ENCODE data around the gene CHCHD3. TPM values are rescaled to one million over a fixed set of nuclear protein-coding genes. Genes with fewer than 3 reads are reported as not detected.

The CHCHD3 gene
- total RNA-seq, 1 donor from 2014 or later, result 62.1 TPM

- Histone ChIP-seq H3K36me3 (ENCODE audit: control insufficient read depth, insufficient read depth, low read length) (no peaks in the 10 kb centered on the region), H3K4me3 (ENCODE audit: low read depth, low read length) (no peak overlapping the region), H3K27me3 (ENCODE audit: control insufficient read depth, insufficient read depth, low read length) (no peaks in the 10 kb centered on the region)
- FAIRE-seq, result no peak
- no peak for TF ChIP-seq CTCF (IDR thresholded peaks at IDR 0.05; ENCODE audit: insufficient read depth, low read length, severe bottlenecking)
- no peak for DNase-seq (ENCODE audit: low read depth)
Measured at GRCh38 chr7:133099633-133100286, 17.9 kb upstream of the CHCHD3 start.

GRCh38 chr7:133095119-133095671 lies 13.3 kb upstream of the CHCHD3 start:
- TF ChIP-seq CTCF (IDR thresholded peaks at IDR 0.05; ENCODE audit: insufficient read depth, low read length, severe bottlenecking), result no peak
- H3K27me3 ChIP-seq (ENCODE audit: control insufficient read depth, insufficient read depth, low read length), result no peaks in the 10 kb centered on the region
- no peak overlapping the region for H3K4me3 ChIP-seq (ENCODE audit: low read depth, low read length)
- no peaks in the 10 kb centered on the region for H3K36me3 ChIP-seq (ENCODE audit: control insufficient read depth, insufficient read depth, low read length)
- DNase-seq (ENCODE audit: low read depth), result no peak
- FAIRE-seq, result no peak

GRCh38 chr7:133091943-133092464 lies 10.1 kb upstream of the CHCHD3 start:
- DNase-seq (ENCODE audit: low read depth) (no peak), FAIRE-seq (no peak)
- no peaks in the 10 kb centered on the region for H3K36me3 ChIP-seq (ENCODE audit: control insufficient read depth, insufficient read depth, low read length)
- H3K27me3 ChIP-seq (ENCODE audit: control insufficient read depth, insufficient read depth, low read length), result no peaks in the 10 kb centered on the region
- TF ChIP-seq CTCF (IDR thresholded peaks at IDR 0.05; ENCODE audit: insufficient read depth, low read length, severe bottlenecking), result no peak
- no peak overlapping the region for H3K4me3 ChIP-seq (ENCODE audit: low read depth, low read length)

GRCh38 chr7:133082390-133082766 lies 488 bp upstream of the CHCHD3 start:
- FAIRE-seq (no peak), DNase-seq (ENCODE audit: low read depth) (no peak)
- Histone ChIP-seq H3K4me3 (ENCODE audit: low read depth, low read length) (no peak overlapping the region), H3K27me3 (ENCODE audit: control insufficient read depth, insufficient read depth, low read length) (no peaks in the 10 kb centered on the region), H3K36me3 (ENCODE audit: control insufficient read depth, insufficient read depth, low read length) (no peaks in the 10 kb centered on the region)
- no peak for TF ChIP-seq CTCF (IDR thresholded peaks at IDR 0.05; ENCODE audit: insufficient read depth, low read length, severe bottlenecking)

- peak overlapping the region; percentile 86 for H3K4me3 ChIP-seq (ENCODE audit: low read depth, low read length)
- no peaks in the 10 kb centered on the region for H3K36me3 ChIP-seq (ENCODE audit: control insufficient read depth, insufficient read depth, low read length)
- no peak for DNase-seq (ENCODE audit: low read depth)
- no peaks in the 10 kb centered on the region for H3K27me3 ChIP-seq (ENCODE audit: control insufficient read depth, insufficient read depth, low read length)
- no peak for FAIRE-seq
- TF ChIP-seq CTCF (IDR thresholded peaks at IDR 0.05; ENCODE audit: insufficient read depth, low read length, severe bottlenecking), result no peak
Measured at GRCh38 chr7:133081119-133081598, 731 bp downstream of the CHCHD3 start.

All from bronchial epithelial cell (primary cell).